H9 (cell line): ENCODE results near the gene NECAP2. TPM values are rescaled to one million over a fixed set of nuclear protein-coding genes. Genes with fewer than 3 reads are reported as not detected.
A peak's percentile ranks its signal among the peaks of the same experiment; 100 is the strongest.
"Not testable (repeated sequence)": the region's sequence is repeated elsewhere in the genome, so short reads cannot be mapped to it uniquely, and the experiment has no call there.

Experiments used
- DNase-seq: peaks from one replicate; pipeline ENCODE4 v3.0.0-alpha.2; 2017
- H2AFZ ChIP-seq: one replicate; pipeline ENCODE4 v1.6.1; 2013; ENCODE audit warnings: mild to moderate bottlenecking, low read length, control low read depth, moderate library complexity
- H2AK5ac ChIP-seq: 2 replicates; pipeline ENCODE4 v1.6.1; 2013; ENCODE audit warnings: low read length, control low read depth, mixed read lengths; ENCODE audit not compliant: insufficient read length
- H2BK120ac ChIP-seq: one replicate; pipeline ENCODE4 v1.6.1; 2013; ENCODE audit warnings: low read depth, mild to moderate bottlenecking, low read length, control low read depth, inconsistent platforms; ENCODE audit not compliant: poor library complexity, severe bottlenecking
- H2BK12ac ChIP-seq: 2 replicates; pipeline ENCODE4 v1.6.1; 2013; ENCODE audit warnings: low read length, control low read depth, mixed read lengths, low read depth; ENCODE audit not compliant: insufficient read length
- H2BK15ac ChIP-seq: 2 replicates; pipeline ENCODE4 v1.6.1; 2013; ENCODE audit warnings: low read depth, low read length, control low read depth
- H2BK20ac ChIP-seq: one replicate; pipeline ENCODE4 v1.6.1; 2013; ENCODE audit warnings: low read depth, mild to moderate bottlenecking, low read length, control low read depth, inconsistent platforms; ENCODE audit not compliant: poor library complexity, severe bottlenecking
- H2BK5ac ChIP-seq: 2 replicates; pipeline ENCODE4 v1.6.1; 2013; ENCODE audit warnings: low read length, control low read depth, mixed read lengths; ENCODE audit not compliant: insufficient read length
- H3K14ac ChIP-seq: 2 replicates; pipeline ENCODE4 v1.6.1; 2013; ENCODE audit warnings: low read length, control low read depth; ENCODE audit not compliant: insufficient read depth
- H3K18ac ChIP-seq: 2 replicates; pipeline ENCODE4 v1.6.1; 2013; ENCODE audit warnings: low read depth, mild to moderate bottlenecking, mixed read lengths, low read length, control low read depth; ENCODE audit not compliant: insufficient read length
- H3K23ac ChIP-seq: 2 replicates; pipeline ENCODE4 v1.6.1; 2013; ENCODE audit warnings: low read length, control low read depth, mixed read lengths, low read depth; ENCODE audit not compliant: insufficient read length
- H3K23me2 ChIP-seq: 2 replicates; pipeline ENCODE4 v1.6.1; 2013; ENCODE audit warnings: low read depth, mild to moderate bottlenecking, mixed read lengths, low read length, control low read depth; ENCODE audit not compliant: insufficient read length, poor library complexity, severe bottlenecking
- H3K27ac ChIP-seq: 2 replicates; pipeline ENCODE4 v1.5.1; 2013; ENCODE audit warnings: low read length, control low read depth, mixed read lengths, low read depth; ENCODE audit not compliant: insufficient read length
- H3K27me3 ChIP-seq: 2 replicates; pipeline ENCODE4 v1.6.1; 2013; ENCODE audit warnings: low read length, control low read depth, inconsistent platforms; ENCODE audit not compliant: insufficient read depth
- H3K4ac ChIP-seq: 2 replicates; pipeline ENCODE4 v1.6.1; 2013; ENCODE audit warnings: low read depth, mild to moderate bottlenecking, control low read depth, inconsistent platforms, low read length, moderate library complexity
- H3K4me1 ChIP-seq: 2 replicates; pipeline ENCODE4 v1.6.1; 2013; ENCODE audit warnings: low read length, control low read depth, inconsistent platforms; ENCODE audit not compliant: insufficient read depth
- H3K4me2 ChIP-seq: 2 replicates; pipeline ENCODE4 v1.6.1; 2013; ENCODE audit warnings: low read length, control low read depth, mixed read lengths; ENCODE audit not compliant: insufficient read length, insufficient read depth
- H3K56ac ChIP-seq: 2 replicates; pipeline ENCODE4 v1.6.1; 2013; ENCODE audit warnings: low read depth, mild to moderate bottlenecking, mixed read lengths, low read length, control low read depth; ENCODE audit not compliant: insufficient read length
- H3K79me1 ChIP-seq: 2 replicates; pipeline ENCODE4 v1.6.1; 2013; ENCODE audit warnings: low read depth, mild to moderate bottlenecking, moderate library complexity, low read length, control low read depth, inconsistent platforms; ENCODE audit not compliant: insufficient read depth, poor library complexity, severe bottlenecking
- H3K79me2 ChIP-seq: 2 replicates; pipeline ENCODE4 v1.6.1; 2013; ENCODE audit warnings: low read length, control low read depth, inconsistent platforms; ENCODE audit not compliant: insufficient read depth
- H3K9ac ChIP-seq: 2 replicates; pipeline ENCODE4 v1.6.1; 2013; ENCODE audit warnings: low read length, control low read depth, mixed read lengths; ENCODE audit not compliant: insufficient read length; ENCODE audit errors: extremely low read depth
- H3K9me3 ChIP-seq: one replicate; pipeline ENCODE4 v1.6.1; 2013; ENCODE audit warnings: low read depth, low read length, inconsistent platforms; ENCODE audit not compliant: control insufficient read depth
- H3T11ph ChIP-seq: one replicate; pipeline ENCODE4 v1.6.1; 2013; ENCODE audit warnings: mild to moderate bottlenecking, low read length, control low read depth, inconsistent platforms
- H4K20me1 ChIP-seq: one replicate; pipeline ENCODE4 v1.6.1; 2013; ENCODE audit not compliant: control insufficient read depth, insufficient read length, insufficient read depth
- H4K5ac ChIP-seq: 2 replicates; pipeline ENCODE4 v1.6.1; 2013; ENCODE audit warnings: low read depth, mild to moderate bottlenecking, mixed read lengths, low read length, control low read depth; ENCODE audit not compliant: insufficient read length
- H4K8ac ChIP-seq: replicated peaks from 2 replicates; pipeline ENCODE4 v1.6.1; 2013; ENCODE audit warnings: low read length, control low read depth, mixed read lengths, low read depth; ENCODE audit not compliant: insufficient read length
- H4K91ac ChIP-seq: 2 replicates; pipeline ENCODE4 v1.6.1; 2013; ENCODE audit warnings: low read depth, mild to moderate bottlenecking, moderate library complexity, mixed read lengths, low read length, control low read depth; ENCODE audit not compliant: insufficient read length
- H3K27ac Mint-ChIP-seq, 3 experiments: 2 replicates in 2 of 3; 3 replicates in 1 of 3; pipeline ENCODE4 v1.8.0; 2020 to 2021; ENCODE audit warnings: mixed read lengths in 3 of 3, mild to moderate bottlenecking in 1 of 3, moderate library complexity in 1 of 3
- H3K27me3 Mint-ChIP-seq: 2 replicates; pipeline ENCODE4 v1.8.0; 2021; ENCODE audit warnings: low read depth, mild to moderate bottlenecking, moderate library complexity, mixed read lengths
- H3K36me3 Mint-ChIP-seq, 3 experiments: 2 replicates in 2 of 3; 3 replicates in 1 of 3; pipeline ENCODE4 v1.8.0; 2020 to 2021; ENCODE audit warnings: low read depth in 3 of 3, mixed read lengths in 3 of 3; ENCODE audit not compliant: insufficient read depth in 1 of 3
- H3K4me1 Mint-ChIP-seq, 2 experiments: 2 replicates each; pipeline ENCODE4 v1.8.0; 2020; ENCODE audit warnings: mixed read lengths in 2 of 2
- H3K4me3 Mint-ChIP-seq, 2 experiments: 2 replicates in 1 of 2; 3 replicates in 1 of 2; pipeline ENCODE4 v1.8.0; 2020 to 2021; ENCODE audit warnings: mild to moderate bottlenecking in 2 of 2, mixed read lengths in 2 of 2, moderate library complexity in 1 of 2
- H3K9me3 Mint-ChIP-seq, 2 experiments: 2 replicates in 1 of 2; 3 replicates in 1 of 2; pipeline ENCODE4 v1.8.0; 2020; ENCODE audit warnings: mild to moderate bottlenecking in 2 of 2, mixed read lengths in 2 of 2, moderate library complexity in 1 of 2
- CTCF ChIP-seq: fragments of 200-600 bp; sonication (generic); conservative IDR thresholded peaks from 3 replicates; pipeline ENCODE4 v1.8.0; 2021; ENCODE audit warnings: antibody characterized with exemption, mild to moderate bottlenecking
- WGBS: extraction: QIAGEN DNeasy Blood & Tissue Kit; methylation state at CpG from one replicate; pipeline ENCODE4 v1.1.7; 2013; ENCODE audit warnings: missing lambda C conversion rate, low lambda C conversion rate, mixed read lengths; ENCODE audit not compliant: insufficient read length; ENCODE audit errors: extremely low coverage; 5-methylcytosine and 5-hydroxymethylcytosine counted together
- total RNA-seq: library from RNA; stranded (reverse); gene quantifications from 2 replicates; pipeline ENCODE4 v1.2.1, GENCODE V29; 2021

The NECAP2 gene
- total RNA-seq, 1 experiment from 2014 or later, result 33.2 TPM

- peak overlapping the region in 1 of 3 experiments; percentile 5; a peak in 1 of 7 replicates for H3K27ac Mint-ChIP-seq
- H3K79me1 ChIP-seq, result no peaks in the 10 kb centered on the region
- no peaks in the 10 kb centered on the region for H3K4me1 Mint-ChIP-seq
- no peak overlapping the region for H3K56ac ChIP-seq
- H3K4me1 ChIP-seq, result no peaks in the 10 kb centered on the region
- no peaks in the 10 kb centered on the region for H3K23me2 ChIP-seq
- H3K14ac ChIP-seq, result no peak overlapping the region
- H3K4me3 Mint-ChIP-seq, result no peak overlapping the region
- H4K91ac ChIP-seq, result no peak overlapping the region
- H3K27ac ChIP-seq, result no peak overlapping the region
- no peak for DNase-seq
- no CpG with 5 or more reads among the region's 13 CpGs for WGBS
- no peak overlapping the region for H3K18ac ChIP-seq
- no peak overlapping the region for H2BK15ac ChIP-seq
- H2BK12ac ChIP-seq, result no peak overlapping the region
- H2BK20ac ChIP-seq, result no peak overlapping the region
- no peaks in the 10 kb centered on the region for H3K27me3 ChIP-seq
- no peak overlapping the region for H2AFZ ChIP-seq
- H4K20me1 ChIP-seq, result no peaks in the 10 kb centered on the region
- no peak overlapping the region for H3K4ac ChIP-seq
- H2AK5ac ChIP-seq, result no peak overlapping the region
- no peak overlapping the region for H3K4me2 ChIP-seq
- no peak overlapping the region for H2BK120ac ChIP-seq
- H2BK5ac ChIP-seq, result no peak overlapping the region
- no peak overlapping the region for H3K23ac ChIP-seq
- no peak overlapping the region for H4K5ac ChIP-seq
- no peak overlapping the region for H4K8ac ChIP-seq
- no peaks in the 10 kb centered on the region for H3K79me2 ChIP-seq
- peaks cover 9 to 80% (median 68%) of the 10 kb centered on the region in 3 experiments for H3K36me3 Mint-ChIP-seq
- no peak for TF ChIP-seq CTCF
- no peak overlapping the region for H3T11ph ChIP-seq
- no peaks in the 10 kb centered on the region for H3K9me3 Mint-ChIP-seq
- H3K9ac ChIP-seq, result no peak overlapping the region
- H3K27me3 Mint-ChIP-seq, result no peaks in the 10 kb centered on the region
- no peaks in the 10 kb centered on the region for H3K9me3 ChIP-seq
These were observed 11.5 kb downstream of the NECAP2 start for GRCh38 chr1:16451841-16452528.

DNA sequence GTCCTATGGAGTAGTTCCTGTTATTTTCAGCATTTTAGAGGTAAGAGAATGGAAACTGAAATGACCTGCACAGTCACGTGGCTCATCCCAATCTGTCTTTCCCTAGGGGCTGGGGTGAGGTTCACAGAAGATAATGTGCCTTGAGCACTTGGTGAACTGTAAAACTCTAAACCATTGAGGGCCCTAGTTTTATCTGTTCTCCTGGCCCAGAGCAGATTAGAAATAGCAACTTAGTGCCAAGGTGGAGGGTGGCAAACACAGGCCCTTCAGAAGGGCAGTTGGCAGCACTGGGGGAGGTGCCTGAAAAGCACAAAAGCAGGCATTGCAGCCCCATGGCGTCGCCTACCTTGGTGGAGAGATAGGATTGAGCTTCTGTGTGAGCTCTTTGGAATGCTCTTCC lies 14.4 kb downstream of the NECAP2 start:
- H3K23ac ChIP-seq, H2AFZ ChIP-seq, H3K27me3 ChIP-seq, H3K9me3 ChIP-seq, H2BK12ac ChIP-seq, H3K79me2 ChIP-seq, H3K9ac ChIP-seq, DNase-seq, H2BK120ac ChIP-seq, H2BK15ac ChIP-seq, H3K14ac ChIP-seq, H3K4ac ChIP-seq, H4K5ac ChIP-seq, H3K4me3 Mint-ChIP-seq, H4K8ac ChIP-seq, H3K56ac ChIP-seq, H3K27me3 Mint-ChIP-seq, H3T11ph ChIP-seq, H3K79me1 ChIP-seq, H3K4me1 ChIP-seq, H4K91ac ChIP-seq, H3K18ac ChIP-seq, H3K9me3 Mint-ChIP-seq, H3K4me1 Mint-ChIP-seq, H3K23me2 ChIP-seq, H3K4me2 ChIP-seq, H2BK20ac ChIP-seq, H2AK5ac ChIP-seq, H2BK5ac ChIP-seq, H4K20me1 ChIP-seq, H3K27ac ChIP-seq: not testable (repeated sequence)
- peak overlapping the region in 1 of 3 experiments; percentile 73; a peak in 1 of 7 replicates for H3K27ac Mint-ChIP-seq
- WGBS, result no CpG with 5 or more reads among the region's 3 CpGs
- H3K36me3 Mint-ChIP-seq, result peaks cover 17 to 77% (median 58%) of the 10 kb centered on the region in 3 experiments
